Measurements from ENCODE around the gene STK11.

GRCh38 chr19:1163934-1164683 lies 41.5 kb upstream of the STK11 start:
- TF ChIP-seq PKNOX1 (IDR thresholded peaks at IDR 0.05) (no peak), HDGF (IDR thresholded peaks at IDR 0.05; ENCODE audit: borderline replicate concordance) (no peak), FOXA1 (IDR thresholded peaks at IDR 0.05) (no peak), ZNF384 (IDR thresholded peaks at IDR 0.05) (no peak), SP1 (IDR thresholded peaks at IDR 0.05) (no peak), ARNT (IDR thresholded peaks at IDR 0.05) (no peak), FOXM1 (IDR thresholded peaks at IDR 0.05; ENCODE audit: borderline replicate concordance) (no peak), SUZ12 (IDR thresholded peaks at IDR 0.05) (no peak), BHLHE40 (IDR thresholded peaks at IDR 0.05; ENCODE audit: borderline replicate concordance) (no peak), FOXK2 (IDR thresholded peaks at IDR 0.05) (no peak), TARDBP (IDR thresholded peaks at IDR 0.05) (no peak)

Measured in HEK293T (cell line).